HCT116 (cell line): ENCODE results near the gene HSD3B7. TPM values are rescaled to one million over a fixed set of nuclear protein-coding genes. Genes with fewer than 3 reads are reported as not detected.

ENCODE experiments used
- ATAC-seq: fragments of 200-7000 bp; cut with Tn5 transposase; 2 replicates; pipeline ENCODE4 v1.9.1; 2020; ENCODE audit warnings: mild to moderate bottlenecking, moderate library complexity
- BruUV-seq: library from RNA; stranded (reverse); fragments of 400-500 nt; replicated peaks from 2 replicates; lab custom pipeline; 2021; lab: Mats Ljungman, UMichigan
- CTCF ChIA-PET: fragments of 300-600 bp; sonication (Branson Sonifier 250); formaldehyde crosslinking; loops from one replicate; lab custom pipeline; 2021; ENCODE audit warnings: antibody characterized with exemption; lab: Charles Lee
- POLR2A ChIA-PET: fragments of 300-600, 350-600 bp; sonication (Branson Sonifier 250); formaldehyde crosslinking; loops from one replicate; lab custom pipeline; 2021; ENCODE audit warnings: antibody characterized with exemption; lab: Charles Lee
- RAD21 ChIA-PET, 2 experiments: fragments of 300-600 bp; sonication (Branson Sonifier 250); formaldehyde crosslinking; loops; one replicate each; lab custom pipeline; 2023; ENCODE audit warnings: low total read pairs in 2 of 2; ENCODE audit not compliant: uncharacterized antibody in 2 of 2, unreplicated experiment in 2 of 2, low non-redundant PET in 1 of 2; lab: Charles Lee
- DNase-seq: peaks from one replicate; pipeline ENCODE4 v3.0.0-alpha.2; 2010; ENCODE audit warnings: low read depth, low spot score
- H2AFZ ChIP-seq: fragments of 200-600 bp; shearing (Covaris generic), sonication (generic); 2 replicates; pipeline ENCODE4 v1.6.1; 2017; ENCODE audit warnings: low read depth, mixed run types, mixed read lengths, antibody characterized with exemption, low read length; ENCODE audit not compliant: poor library complexity, severe bottlenecking
- H3K27ac ChIP-seq: 2 replicates; pipeline ENCODE4 v1.5.1; 2012; ENCODE audit warnings: low read depth, low read length
- H3K27me3 ChIP-seq: fragments of 200-600 bp; sonication (generic); 2 replicates; pipeline ENCODE4 v1.6.1; 2016; ENCODE audit warnings: mixed run types, low read length, mixed read lengths; ENCODE audit not compliant: insufficient read depth
- H3K36me3 ChIP-seq, 2 experiments: fragments of 200-500 bp in 1 of 2; fragments of 200-600 bp in 1 of 2; sonication (Bioruptor generic) in 1 of 2; sonication (generic) in 1 of 2; 2 replicates each; pipeline versions ENCODE4 v1.5.1 to v1.6.1; 2014 to 2016; ENCODE audit warnings: low read length in 2 of 2, inconsistent platforms in 1 of 2, mixed read lengths in 1 of 2, mixed run types in 1 of 2; ENCODE audit not compliant: insufficient read depth in 2 of 2, control insufficient read depth in 1 of 2
- H3K4me1 ChIP-seq, 2 experiments: fragments of 200-600 bp in 1 of 2; sonication (generic) in 1 of 2; 2 replicates each; pipeline versions ENCODE4 v1.5.1 to v1.6.1; 2012 to 2017; ENCODE audit warnings: low read length in 2 of 2, inconsistent platforms in 1 of 2, mild to moderate bottlenecking in 1 of 2, mixed read lengths in 1 of 2, mixed run types in 1 of 2, moderate library complexity in 1 of 2; ENCODE audit not compliant: insufficient read depth in 2 of 2, control insufficient read depth in 1 of 2
- H3K4me2 ChIP-seq: fragments of 200-600 bp; sonication (generic); 2 replicates; pipeline ENCODE4 v1.6.1; 2017; ENCODE audit warnings: mixed run types, low read length, mixed read lengths
- H3K4me3 ChIP-seq, 2 experiments: fragments of 200-600 bp in 1 of 2; sonication (generic) in 1 of 2; replicated peaks in 1 of 2; 2 replicates each; pipeline ENCODE4 v1.5.1; 2011 to 2016; ENCODE audit warnings: low read length in 2 of 2, control low read depth in 1 of 2, low read depth in 1 of 2, mild to moderate bottlenecking in 1 of 2, mixed read lengths in 1 of 2, mixed run types in 1 of 2
- H3K79me2 ChIP-seq: fragments of 200-600 bp; sonication (generic); 2 replicates; pipeline ENCODE4 v1.6.1; 2017; ENCODE audit warnings: mild to moderate bottlenecking, mixed run types, low read length, moderate library complexity, mixed read lengths; ENCODE audit not compliant: insufficient read depth
- H3K9ac ChIP-seq: fragments of 200-600 bp; sonication (generic); 2 replicates; pipeline ENCODE4 v1.6.1; 2016; ENCODE audit warnings: low read length, mixed read lengths
- H3K9me2 ChIP-seq: fragments of 200-600 bp; sonication (generic), shearing (Covaris generic); 2 replicates; pipeline ENCODE4 v1.6.1; 2017; ENCODE audit warnings: mixed run types, mild to moderate bottlenecking, moderate library complexity; ENCODE audit not compliant: insufficient read depth
- H3K9me3 ChIP-seq, 2 experiments: fragments of 200-500 bp in 1 of 2; fragments of 200-600 bp in 1 of 2; sonication (Bioruptor generic) in 1 of 2; sonication (generic) in 1 of 2; 2 replicates each; pipeline ENCODE4 v1.6.1; 2014 to 2017; ENCODE audit warnings: low read length in 2 of 2, mixed read lengths in 2 of 2, inconsistent platforms in 1 of 2, low read depth in 1 of 2, mild to moderate bottlenecking in 1 of 2, mixed run types in 1 of 2, moderate library complexity in 1 of 2; ENCODE audit not compliant: control insufficient read depth in 1 of 2, insufficient read depth in 1 of 2
- H4K20me1 ChIP-seq: fragments of 200-600 bp; sonication (generic), shearing (Covaris generic); 2 replicates; pipeline ENCODE4 v1.6.1; 2017; ENCODE audit warnings: mixed run types, mild to moderate bottlenecking, moderate library complexity; ENCODE audit not compliant: insufficient read depth
- CBX3 ChIP-seq: IDR thresholded peaks from 2 replicates; pipeline ENCODE4 v1.6.1; 2012; ENCODE audit warnings: low read depth
- CEBPB ChIP-seq: IDR thresholded peaks from 2 replicates; pipeline ENCODE4 v1.6.1; 2012; ENCODE audit warnings: low read depth
- ELF1 ChIP-seq: IDR thresholded peaks from 2 replicates; pipeline ENCODE4 v1.6.1; 2012; ENCODE audit warnings: low read depth, borderline replicate concordance
- FOSL1 ChIP-seq: IDR thresholded peaks from 2 replicates; pipeline ENCODE4 v1.6.1; 2012; ENCODE audit warnings: low read depth
- JUND ChIP-seq: IDR thresholded peaks from 2 replicates; pipeline ENCODE4 v1.6.1; 2012
- POLR2A ChIP-seq: IDR thresholded peaks from 2 replicates; pipeline ENCODE4 v1.7.0; 2011; ENCODE audit warnings: borderline replicate concordance; ENCODE audit not compliant: insufficient read depth, insufficient read length; ENCODE audit errors: extremely low read depth
- POLR2AphosphoS5 ChIP-seq: IDR thresholded peaks from 2 replicates; pipeline ENCODE4 v1.6.1; 2011; ENCODE audit warnings: mild to moderate bottlenecking, low read depth, low read length, moderate library complexity
- SIN3A ChIP-seq: IDR thresholded peaks from 2 replicates; pipeline ENCODE4 v1.6.1; 2012; ENCODE audit warnings: low read depth
- TCF7L2 ChIP-seq: IDR thresholded peaks from 2 replicates; pipeline ENCODE4 v1.7.0; 2011; ENCODE audit warnings: borderline replicate concordance, inconsistent platforms; ENCODE audit not compliant: insufficient read depth, insufficient read length; ENCODE audit errors: extremely low read depth
- ZFX ChIP-seq: fragments of 450-650 bp; IDR thresholded peaks from 2 replicates; pipeline ENCODE4 v1.6.1; 2017
- intact Hi-C: fragments of 100-400 bp; cut with micrococcal nuclease; formaldehyde crosslinking; loops from 2 replicates; pipeline ENCODE4 v1.10.0; 2022
- total RNA-seq: library from RNA; stranded (reverse); gene quantifications from one replicate; pipeline ENCODE4 v1.2.1, GENCODE V29; 2021; ENCODE audit not compliant: unreplicated experiment
- TF ChIP-seq, protein P1 (sequence below): IDR thresholded peaks from 2 replicates; pipeline ENCODE4 v1.6.1; 2012
- TF ChIP-seq, protein P2 (sequence below), 3 experiments: fragments of 200-600 bp in 1 of 3; sonication (generic) in 1 of 3; IDR thresholded peaks in 2 of 3; conservative IDR thresholded peaks in 1 of 3; 2 replicates each; pipeline ENCODE4 v1.5.1; 2012 to 2017; ENCODE audit warnings: low read depth in 2 of 3, low read length in 2 of 3, antibody characterized with exemption in 1 of 3, borderline replicate concordance in 1 of 3, control low read depth in 1 of 3, mild to moderate bottlenecking in 1 of 3, mixed read lengths in 1 of 3, mixed run types in 1 of 3, moderate library complexity in 1 of 3; ENCODE audit not compliant: insufficient read depth in 1 of 3
- TF ChIP-seq, protein P3 (sequence below): IDR thresholded peaks from 2 replicates; pipeline ENCODE4 v1.6.1; 2012; ENCODE audit warnings: low read depth
- TF ChIP-seq, protein P4 (sequence below): IDR thresholded peaks from 2 replicates; pipeline ENCODE4 v1.6.1; 2012

Gene HSD3B7
- total RNA-seq, 1 experiment from 2014 or later: 8.6 TPM

DNA sequence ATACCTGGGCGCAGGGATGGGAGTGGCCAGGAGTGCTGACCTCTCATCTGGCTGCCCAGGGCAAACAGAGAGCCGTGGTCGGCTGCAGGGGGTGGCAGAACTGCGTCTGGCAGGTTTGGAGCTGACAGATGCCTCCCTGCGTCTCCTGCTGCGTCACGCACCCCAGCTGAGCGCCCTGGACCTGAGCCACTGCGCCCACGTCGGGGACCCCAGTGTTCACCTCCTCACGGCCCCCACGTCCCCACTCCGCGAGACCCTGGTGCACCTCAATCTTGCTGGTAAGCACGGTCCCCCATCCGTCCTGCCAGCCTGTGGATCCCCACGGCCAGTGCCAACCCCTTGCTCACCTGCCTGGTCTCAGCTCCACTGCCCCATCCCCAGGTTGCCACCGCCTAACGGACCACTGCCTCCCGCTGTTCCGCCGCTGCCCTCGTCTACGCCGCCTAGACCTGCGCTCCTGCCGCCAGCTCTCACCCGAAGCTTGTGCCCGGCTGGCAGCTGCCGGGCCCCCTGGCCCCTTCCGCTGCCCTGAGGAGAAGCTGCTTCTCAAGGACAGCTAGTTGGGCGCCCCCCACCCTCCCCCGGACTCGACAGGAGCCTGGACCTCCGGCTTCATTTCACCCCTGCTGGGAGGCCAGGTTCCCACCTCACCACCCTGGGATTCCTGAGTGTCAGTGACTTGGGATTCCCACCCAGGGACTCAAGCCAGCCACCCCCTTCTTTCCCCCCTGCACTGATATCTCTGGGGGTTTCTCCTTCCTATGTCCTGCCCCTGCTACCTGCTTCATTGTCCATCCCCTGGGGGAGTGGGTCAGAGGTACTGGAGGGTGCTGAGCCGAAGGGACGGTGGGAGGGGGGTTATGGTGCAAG lies 38.1 kb upstream of the HSD3B7 start:
- no TSS peak for BruUV-seq
- Histone ChIP-seq H3K9me2 (no peaks in the 10 kb centered on the region), H3K27ac (no peak overlapping the region), H3K79me2 (peaks cover 3% of the 10 kb centered on the region; the same call in 1 of the 2 replicates)
- no peak for ATAC-seq
- CTCF ChIA-PET: no interaction called here
- no peak for TF ChIP-seq ZFX
- TF ChIP-seq, protein P1, sequence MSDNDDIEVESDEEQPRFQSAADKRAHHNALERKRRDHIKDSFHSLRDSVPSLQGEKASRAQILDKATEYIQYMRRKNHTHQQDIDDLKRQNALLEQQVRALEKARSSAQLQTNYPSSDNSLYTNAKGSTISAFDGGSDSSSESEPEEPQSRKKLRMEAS: no peak
- TF ChIP-seq CEBPB: no peak
- TF ChIP-seq FOSL1: no peak
- TF ChIP-seq, all 23 proteins: peak for 0
- Histone ChIP-seq H2AFZ (no peak overlapping the region), H3K9me3 (no peaks in the 10 kb centered on the region), H3K27me3 (no peaks in the 10 kb centered on the region), H3K36me3 (peaks cover 14 to 20% of the 10 kb centered on the region in 2 experiments), H3K9ac (no peak overlapping the region), H3K4me2 (no peak overlapping the region), H3K4me1 (peaks cover 18 to 39% of the 10 kb centered on the region in 2 experiments), H4K20me1 (no peaks in the 10 kb centered on the region), H3K4me3 (no peak overlapping the region)
- ChIA-PET RAD21 (no interaction called here), POLR2A (no interaction called here)
- intact Hi-C loops: no loop called here
- no peak for DNase-seq

DNA sequence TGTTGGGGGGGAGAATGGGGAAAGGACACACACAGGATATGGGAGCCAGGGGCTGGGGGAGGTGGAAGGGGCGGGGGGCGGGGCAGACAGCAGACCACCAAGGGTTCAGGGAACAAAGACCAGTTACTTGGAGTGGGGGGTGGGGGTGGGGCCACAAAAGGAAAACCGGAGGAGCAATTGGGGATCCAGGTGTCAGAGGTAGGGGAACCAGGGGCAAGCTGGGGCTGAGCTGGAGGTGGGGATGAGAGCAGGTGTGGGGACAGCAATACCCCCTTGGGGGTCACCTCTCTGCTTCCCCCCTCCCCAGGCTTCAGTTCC lies 37.5 kb upstream of the HSD3B7 start:
- Histone ChIP-seq H3K36me3 (peaks cover 14 to 16% of the 10 kb centered on the region in 2 experiments), H3K27me3 (no peaks in the 10 kb centered on the region), H4K20me1 (no peaks in the 10 kb centered on the region), H2AFZ (no peak overlapping the region), H3K4me2 (no peak overlapping the region), H3K4me1 (peaks cover 15 to 33% of the 10 kb centered on the region in 2 experiments), H3K79me2 (peaks cover 3% of the 10 kb centered on the region; the same call in 1 of the 2 replicates), H3K9me2 (no peaks in the 10 kb centered on the region), H3K9ac (no peak overlapping the region), H3K9me3 (no peaks in the 10 kb centered on the region), H3K4me3 (no peak overlapping the region), H3K27ac (no peak overlapping the region; the same call in 1 of the 2 replicates)
- no TSS peak for BruUV-seq
- ChIA-PET POLR2A (no interaction called here), RAD21 (no interaction called here), CTCF (no interaction called here)
- DNase-seq (no peak), ATAC-seq (no peak)
- intact Hi-C loops: no loop called here
- TF ChIP-seq TCF7L2 (no peak), JUND (no peak), POLR2AphosphoS5 (no peak), ELF1 (no peak), SIN3A (no peak), POLR2A (no peak), CBX3 (no peak)
- TF ChIP-seq, protein P2, sequence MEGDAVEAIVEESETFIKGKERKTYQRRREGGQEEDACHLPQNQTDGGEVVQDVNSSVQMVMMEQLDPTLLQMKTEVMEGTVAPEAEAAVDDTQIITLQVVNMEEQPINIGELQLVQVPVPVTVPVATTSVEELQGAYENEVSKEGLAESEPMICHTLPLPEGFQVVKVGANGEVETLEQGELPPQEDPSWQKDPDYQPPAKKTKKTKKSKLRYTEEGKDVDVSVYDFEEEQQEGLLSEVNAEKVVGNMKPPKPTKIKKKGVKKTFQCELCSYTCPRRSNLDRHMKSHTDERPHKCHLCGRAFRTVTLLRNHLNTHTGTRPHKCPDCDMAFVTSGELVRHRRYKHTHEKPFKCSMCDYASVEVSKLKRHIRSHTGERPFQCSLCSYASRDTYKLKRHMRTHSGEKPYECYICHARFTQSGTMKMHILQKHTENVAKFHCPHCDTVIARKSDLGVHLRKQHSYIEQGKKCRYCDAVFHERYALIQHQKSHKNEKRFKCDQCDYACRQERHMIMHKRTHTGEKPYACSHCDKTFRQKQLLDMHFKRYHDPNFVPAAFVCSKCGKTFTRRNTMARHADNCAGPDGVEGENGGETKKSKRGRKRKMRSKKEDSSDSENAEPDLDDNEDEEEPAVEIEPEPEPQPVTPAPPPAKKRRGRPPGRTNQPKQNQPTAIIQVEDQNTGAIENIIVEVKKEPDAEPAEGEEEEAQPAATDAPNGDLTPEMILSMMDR (IDR thresholded peaks at IDR 0.05 in 2 of 3, conservative IDR thresholded peaks at IDR 0.05 in 1 of 3; ENCODE audit: borderline replicate concordance in 1 of 3, insufficient read depth in 1 of 3, low read depth in 2 of 3, low read length in 2 of 3): no peak
- TF ChIP-seq, protein P3, sequence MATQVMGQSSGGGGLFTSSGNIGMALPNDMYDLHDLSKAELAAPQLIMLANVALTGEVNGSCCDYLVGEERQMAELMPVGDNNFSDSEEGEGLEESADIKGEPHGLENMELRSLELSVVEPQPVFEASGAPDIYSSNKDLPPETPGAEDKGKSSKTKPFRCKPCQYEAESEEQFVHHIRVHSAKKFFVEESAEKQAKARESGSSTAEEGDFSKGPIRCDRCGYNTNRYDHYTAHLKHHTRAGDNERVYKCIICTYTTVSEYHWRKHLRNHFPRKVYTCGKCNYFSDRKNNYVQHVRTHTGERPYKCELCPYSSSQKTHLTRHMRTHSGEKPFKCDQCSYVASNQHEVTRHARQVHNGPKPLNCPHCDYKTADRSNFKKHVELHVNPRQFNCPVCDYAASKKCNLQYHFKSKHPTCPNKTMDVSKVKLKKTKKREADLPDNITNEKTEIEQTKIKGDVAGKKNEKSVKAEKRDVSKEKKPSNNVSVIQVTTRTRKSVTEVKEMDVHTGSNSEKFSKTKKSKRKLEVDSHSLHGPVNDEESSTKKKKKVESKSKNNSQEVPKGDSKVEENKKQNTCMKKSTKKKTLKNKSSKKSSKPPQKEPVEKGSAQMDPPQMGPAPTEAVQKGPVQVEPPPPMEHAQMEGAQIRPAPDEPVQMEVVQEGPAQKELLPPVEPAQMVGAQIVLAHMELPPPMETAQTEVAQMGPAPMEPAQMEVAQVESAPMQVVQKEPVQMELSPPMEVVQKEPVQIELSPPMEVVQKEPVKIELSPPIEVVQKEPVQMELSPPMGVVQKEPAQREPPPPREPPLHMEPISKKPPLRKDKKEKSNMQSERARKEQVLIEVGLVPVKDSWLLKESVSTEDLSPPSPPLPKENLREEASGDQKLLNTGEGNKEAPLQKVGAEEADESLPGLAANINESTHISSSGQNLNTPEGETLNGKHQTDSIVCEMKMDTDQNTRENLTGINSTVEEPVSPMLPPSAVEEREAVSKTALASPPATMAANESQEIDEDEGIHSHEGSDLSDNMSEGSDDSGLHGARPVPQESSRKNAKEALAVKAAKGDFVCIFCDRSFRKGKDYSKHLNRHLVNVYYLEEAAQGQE: no peak
- TF ChIP-seq, protein P4, sequence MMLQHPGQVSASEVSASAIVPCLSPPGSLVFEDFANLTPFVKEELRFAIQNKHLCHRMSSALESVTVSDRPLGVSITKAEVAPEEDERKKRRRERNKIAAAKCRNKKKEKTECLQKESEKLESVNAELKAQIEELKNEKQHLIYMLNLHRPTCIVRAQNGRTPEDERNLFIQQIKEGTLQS: no peak
- TF ChIP-seq, protein P1: no peak
